Urothelium cell line (cell line): ENCODE measurements around the gene DNAJC11.
"Not testable (repeated sequence)": the region's sequence is repeated elsewhere in the genome, so short reads cannot be mapped to it uniquely, and the experiment has no call there.

Experiments
- DNase-seq: peaks from one replicate; pipeline ENCODE4 v3.0.0; 2011; ENCODE audit warnings: low spot score, mixed read lengths
- FAIRE-seq: peaks from 2 replicates; lab custom pipeline; 2011; peaks lifted over from hg19 to GRCh38; lab: Jason Lieb, UNC

Gene DNAJC11, protein sequence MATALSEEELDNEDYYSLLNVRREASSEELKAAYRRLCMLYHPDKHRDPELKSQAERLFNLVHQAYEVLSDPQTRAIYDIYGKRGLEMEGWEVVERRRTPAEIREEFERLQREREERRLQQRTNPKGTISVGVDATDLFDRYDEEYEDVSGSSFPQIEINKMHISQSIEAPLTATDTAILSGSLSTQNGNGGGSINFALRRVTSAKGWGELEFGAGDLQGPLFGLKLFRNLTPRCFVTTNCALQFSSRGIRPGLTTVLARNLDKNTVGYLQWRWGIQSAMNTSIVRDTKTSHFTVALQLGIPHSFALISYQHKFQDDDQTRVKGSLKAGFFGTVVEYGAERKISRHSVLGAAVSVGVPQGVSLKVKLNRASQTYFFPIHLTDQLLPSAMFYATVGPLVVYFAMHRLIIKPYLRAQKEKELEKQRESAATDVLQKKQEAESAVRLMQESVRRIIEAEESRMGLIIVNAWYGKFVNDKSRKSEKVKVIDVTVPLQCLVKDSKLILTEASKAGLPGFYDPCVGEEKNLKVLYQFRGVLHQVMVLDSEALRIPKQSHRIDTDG

DNA sequence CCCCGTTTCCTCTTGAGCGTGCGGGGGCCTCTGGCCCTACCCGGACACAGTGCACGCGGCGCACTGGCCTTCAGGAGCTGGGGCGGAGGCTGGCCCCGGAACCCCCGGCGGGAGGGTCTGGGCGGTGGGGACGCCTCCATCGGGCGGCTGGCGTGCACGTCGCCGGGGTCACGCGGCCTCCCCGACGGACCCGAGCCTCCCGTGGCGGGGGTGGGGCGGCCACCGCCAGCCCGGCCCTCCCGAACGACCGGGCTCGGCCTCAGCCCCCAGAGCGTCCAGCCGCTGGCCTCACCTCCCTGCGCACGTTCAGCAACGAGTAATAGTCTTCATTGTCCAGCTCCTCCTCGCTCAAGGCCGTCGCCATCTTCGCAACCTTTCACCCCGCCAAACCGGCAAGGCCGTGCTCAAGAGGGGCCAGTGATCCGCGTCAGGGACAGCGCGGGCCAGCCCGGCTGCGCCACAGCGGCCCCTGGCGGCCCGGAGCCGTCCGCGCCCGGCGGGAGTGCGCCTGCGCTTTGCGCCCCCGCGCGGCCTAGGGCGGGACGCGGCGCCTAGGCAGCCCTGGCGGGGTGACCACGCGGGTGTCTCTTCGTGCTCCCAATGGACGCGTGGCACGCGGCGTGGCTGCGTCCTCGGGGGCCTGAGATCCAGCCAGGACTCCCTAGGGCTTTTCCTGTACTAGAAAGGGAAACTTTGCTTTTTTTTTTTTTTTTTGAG, at the start of gene DNAJC11:
DNAJC11 (minus strand) TSS at position 380 of the 717 bp plus-strand sequence; CDS start at position 364, 16 bp downstream.
- FAIRE-seq (peak; percentile 91), DNase-seq (peak; percentile 91)

- DNase-seq (no peak), FAIRE-seq (no peak)
These were observed 48.9 kb upstream of the DNAJC11 start for GRCh38 chr1:6750490-6750889.

- no peak for FAIRE-seq
These were observed 46.1 kb upstream of the DNAJC11 start for GRCh38 chr1:6747674-6748073.

DNA sequence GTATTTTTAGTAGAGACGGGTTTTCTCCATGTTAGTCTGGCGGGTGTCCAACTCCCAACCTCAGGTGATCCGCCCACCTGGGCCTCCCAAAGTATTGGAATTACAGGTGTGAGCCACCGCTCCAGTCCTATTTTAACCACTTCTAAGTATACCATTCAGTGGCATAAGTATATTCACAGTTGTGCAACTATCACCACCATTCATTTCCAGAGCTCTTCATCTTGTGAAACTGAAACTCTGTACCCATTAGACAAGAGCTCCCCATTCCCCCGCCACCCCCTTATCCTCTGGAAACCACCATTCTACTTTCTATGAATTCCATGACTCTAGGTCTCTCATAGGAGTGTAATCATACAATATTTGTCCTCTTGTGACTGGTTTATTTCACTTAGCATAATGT, 43.5 kb upstream of the DNAJC11 start:
- no peak for FAIRE-seq
- no peak for DNase-seq

More at GRCh38 chr1:6747674-6748073, 46.1 kb upstream of the DNAJC11 start:
- DNase-seq = no peak

DNA sequence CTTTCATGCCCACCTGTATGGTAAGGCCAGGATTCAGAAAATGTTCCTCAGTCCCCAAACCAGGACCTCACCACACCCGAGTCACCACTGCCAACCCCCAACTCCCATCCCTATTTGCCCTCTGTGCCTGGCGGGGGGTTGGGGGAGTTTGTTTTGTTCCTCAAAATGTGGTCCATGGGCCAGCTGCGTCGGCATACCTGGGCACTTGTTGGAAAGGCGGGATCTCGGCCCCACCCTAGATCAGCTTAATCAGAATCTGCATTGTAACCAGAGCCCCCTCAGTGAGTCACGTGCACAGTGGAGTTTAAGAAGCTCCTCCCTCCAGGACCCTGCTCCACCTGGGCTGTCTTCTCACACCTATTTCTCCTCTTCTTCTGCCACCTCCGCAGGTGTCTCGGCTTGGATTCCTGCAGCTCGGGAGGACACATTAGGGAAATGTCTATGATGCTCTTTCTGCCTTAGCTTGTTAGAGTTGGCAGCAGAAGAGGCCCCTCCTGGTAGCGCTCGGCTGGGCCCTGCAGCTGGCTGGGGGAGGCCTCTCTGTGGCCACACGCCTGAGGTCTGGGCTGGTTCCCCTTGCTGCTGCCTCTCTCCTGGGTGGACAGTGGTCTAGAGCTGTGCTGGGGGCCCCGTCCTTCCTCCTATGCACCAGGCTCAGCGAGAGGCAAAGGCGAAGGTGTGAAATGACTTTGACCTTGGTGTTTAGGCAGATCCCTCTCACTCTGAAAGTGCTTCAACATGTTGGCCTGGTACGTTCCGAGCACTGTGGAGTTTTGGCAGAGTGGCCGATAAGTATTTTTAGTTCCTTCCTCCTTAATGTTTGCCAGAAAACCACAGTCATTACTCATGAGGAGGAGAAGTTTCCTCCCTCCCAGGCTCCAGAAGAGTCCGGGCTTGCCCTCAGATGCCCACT, 41.8 kb upstream of the DNAJC11 start:
- DNase-seq (peak; percentile 63), FAIRE-seq (no peak)

GRCh38 chr1:6742676-6743188, 41.1 kb upstream of the DNAJC11 start:
- FAIRE-seq, DNase-seq: not testable (repeated sequence)

DNA sequence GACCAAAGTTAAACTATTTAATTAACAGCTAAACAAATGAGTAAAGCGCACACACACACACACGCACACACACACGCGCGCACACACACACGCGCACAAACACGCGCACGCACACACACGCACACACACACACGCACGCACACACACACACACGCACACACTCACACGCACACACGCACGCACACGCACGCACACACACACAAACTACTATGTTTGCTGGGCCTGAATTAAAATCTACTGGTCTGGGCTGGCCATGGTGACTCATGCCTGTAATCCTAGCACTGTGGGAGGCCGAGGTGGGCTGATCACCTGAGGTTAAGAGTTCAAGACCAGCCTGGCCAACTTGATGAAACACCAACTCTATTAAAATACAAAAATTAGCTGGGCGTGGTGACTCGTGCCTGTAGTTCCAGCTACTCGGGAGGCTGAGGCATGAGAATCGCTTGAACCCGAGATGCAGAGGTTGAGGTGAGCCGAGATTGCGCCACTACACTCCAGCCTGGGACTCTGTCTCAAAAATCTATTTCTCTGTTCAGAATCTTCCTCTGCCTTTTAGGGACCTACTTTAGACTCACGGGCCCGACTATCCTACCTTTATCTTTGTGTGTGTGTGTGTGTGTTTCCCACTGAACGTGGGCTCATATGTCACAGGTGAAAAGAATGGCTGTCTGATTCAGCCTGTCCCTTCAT, 37.5 kb upstream of the DNAJC11 start:
- FAIRE-seq (no peak), DNase-seq (no peak)

DNA sequence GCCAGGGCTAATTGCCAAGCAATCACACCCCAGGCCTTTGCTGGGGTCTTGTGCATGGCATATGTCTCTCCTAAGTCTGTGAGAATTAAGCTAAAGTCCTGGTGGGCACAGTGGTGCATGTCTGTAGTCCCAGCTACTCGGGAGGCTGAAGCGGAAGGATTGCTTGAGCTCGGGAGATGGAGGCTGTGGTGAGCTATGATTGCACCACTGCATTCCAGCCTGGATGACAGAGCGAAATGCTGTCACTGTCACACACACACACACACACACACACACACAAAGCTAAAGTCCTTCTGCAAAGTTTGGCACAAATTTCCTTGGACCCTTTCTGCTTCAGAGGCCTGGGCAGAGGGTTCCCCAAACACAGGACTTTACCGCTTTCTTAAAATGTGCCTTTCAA, 31.3 kb upstream of the DNAJC11 start:
- DNase-seq (no peak), FAIRE-seq (no peak)

GRCh38 chr1:6731905-6732304, 30.3 kb upstream of the DNAJC11 start:
- FAIRE-seq = no peak
- DNase-seq = no peak

GRCh38 chr1:6730880-6731279, 29.3 kb upstream of the DNAJC11 start:
- FAIRE-seq = no peak

GRCh38 chr1:6730473-6730872, 28.9 kb upstream of the DNAJC11 start:
- FAIRE-seq (no peak), DNase-seq (no peak)

More at GRCh38 chr1:6730880-6731279, 29.3 kb upstream of the DNAJC11 start:
- no peak for DNase-seq

- DNase-seq (peak; percentile 32), FAIRE-seq (no peak)
These were observed 25.9 kb upstream of the DNAJC11 start for GRCh38 chr1:6727535-6727934.

- FAIRE-seq = no peak
- no peak for DNase-seq
These were observed 24.6 kb upstream of the DNAJC11 start for GRCh38 chr1:6726253-6726652.

- DNase-seq (peak; percentile 68), FAIRE-seq (no peak)
These were observed 23.0 kb upstream of the DNAJC11 start for GRCh38 chr1:6724517-6725141.

DNA sequence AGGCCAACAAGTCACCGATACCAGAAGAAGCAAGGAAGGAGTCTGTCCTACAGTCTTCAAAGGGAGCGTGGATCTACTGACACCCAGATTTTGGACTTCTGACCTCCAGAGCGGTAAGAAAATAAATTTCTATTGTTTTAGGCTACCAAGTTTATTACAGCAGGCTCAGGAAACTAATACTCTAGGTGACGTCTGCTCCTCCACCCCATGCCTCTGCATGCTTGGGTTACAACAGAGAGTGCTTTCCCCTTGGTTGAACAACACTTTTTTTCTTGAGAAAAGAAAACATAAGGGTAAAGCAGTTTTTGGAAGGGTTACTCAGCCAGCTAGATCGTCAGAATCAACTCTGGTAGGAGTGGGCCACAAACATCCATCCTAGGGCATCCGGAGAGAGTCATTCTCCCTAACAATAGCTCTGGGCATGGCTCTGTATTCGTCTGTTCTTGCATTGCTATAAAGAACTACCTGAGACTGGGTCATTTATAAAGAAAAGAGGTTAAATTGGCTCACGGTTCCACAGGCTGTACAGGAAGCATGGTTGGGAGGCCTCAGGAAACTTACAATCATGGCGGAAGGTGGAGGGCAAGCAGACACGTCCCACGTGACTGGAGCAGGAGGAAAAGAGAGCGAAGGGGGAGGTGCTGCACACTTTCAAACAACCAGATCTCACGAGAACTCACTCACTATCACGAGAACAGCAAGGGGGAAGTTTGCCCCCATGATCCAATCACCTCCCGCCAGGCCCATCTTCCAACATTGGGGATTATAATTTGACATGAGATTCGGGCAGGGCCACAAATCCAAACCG, 22.2 kb upstream of the DNAJC11 start:
- DNase-seq = no peak
- no peak for FAIRE-seq

DNA sequence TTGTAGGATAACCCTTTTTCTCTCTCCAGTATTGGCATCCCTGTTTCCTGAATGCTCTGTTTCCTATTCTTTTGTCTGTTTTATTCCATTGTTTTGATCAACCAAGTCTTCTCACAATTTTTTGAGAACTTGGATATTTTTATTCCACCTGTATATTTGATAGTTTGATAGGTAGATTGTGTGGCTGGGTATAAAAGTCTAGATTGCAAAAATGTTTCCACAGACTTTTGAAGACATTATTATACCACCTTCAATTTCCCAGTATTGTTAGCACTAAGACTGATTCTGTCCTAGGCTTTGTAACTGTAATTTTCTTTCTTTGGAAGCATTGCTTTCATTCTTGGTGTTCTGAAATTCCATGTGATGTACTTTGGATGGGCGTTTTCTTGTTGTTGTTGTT, 9.6 kb upstream of the DNAJC11 start:
- no peak for DNase-seq
- no peak for FAIRE-seq

DNA sequence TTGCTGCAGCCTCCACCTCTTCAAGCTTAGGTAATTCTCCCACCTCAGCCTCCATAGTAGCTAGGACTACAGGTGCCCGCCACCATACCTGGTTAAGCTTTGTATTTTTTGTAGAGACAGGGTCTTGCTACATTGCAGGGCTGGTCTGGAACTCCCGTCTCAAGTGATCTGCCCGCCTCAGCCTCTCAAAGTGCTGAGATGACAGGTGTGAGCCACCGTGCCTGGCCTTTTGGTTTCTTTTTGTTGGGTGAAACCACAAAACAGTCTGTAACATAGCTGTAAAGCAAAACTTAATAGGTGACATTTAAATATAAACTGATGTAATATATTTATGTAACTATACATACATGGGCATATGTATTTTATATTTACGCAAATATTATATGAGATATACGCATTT, 3.1 kb upstream of the DNAJC11 start:
- no peak for FAIRE-seq
- DNase-seq = no peak

- DNase-seq (no peak), FAIRE-seq (no peak)
These were observed 1.4 kb upstream of the DNAJC11 start for GRCh38 chr1:6703016-6703415.
